HG02610 (cell line): ENCODE measurements around the gene TTLL10.
"Not testable (repeated sequence)": the region's sequence is repeated elsewhere in the genome, so short reads cannot be mapped to it uniquely, and the experiment has no call there.

Experiments
- ATAC-seq: cut with Tn5 transposase; IDR thresholded peaks from one replicate; pipeline ENCODE4 v1.9.1; 2021; ENCODE audit warnings: mild to moderate bottlenecking, moderate library complexity; ENCODE audit not compliant: unreplicated experiment

TTLL10 gene

DNA sequence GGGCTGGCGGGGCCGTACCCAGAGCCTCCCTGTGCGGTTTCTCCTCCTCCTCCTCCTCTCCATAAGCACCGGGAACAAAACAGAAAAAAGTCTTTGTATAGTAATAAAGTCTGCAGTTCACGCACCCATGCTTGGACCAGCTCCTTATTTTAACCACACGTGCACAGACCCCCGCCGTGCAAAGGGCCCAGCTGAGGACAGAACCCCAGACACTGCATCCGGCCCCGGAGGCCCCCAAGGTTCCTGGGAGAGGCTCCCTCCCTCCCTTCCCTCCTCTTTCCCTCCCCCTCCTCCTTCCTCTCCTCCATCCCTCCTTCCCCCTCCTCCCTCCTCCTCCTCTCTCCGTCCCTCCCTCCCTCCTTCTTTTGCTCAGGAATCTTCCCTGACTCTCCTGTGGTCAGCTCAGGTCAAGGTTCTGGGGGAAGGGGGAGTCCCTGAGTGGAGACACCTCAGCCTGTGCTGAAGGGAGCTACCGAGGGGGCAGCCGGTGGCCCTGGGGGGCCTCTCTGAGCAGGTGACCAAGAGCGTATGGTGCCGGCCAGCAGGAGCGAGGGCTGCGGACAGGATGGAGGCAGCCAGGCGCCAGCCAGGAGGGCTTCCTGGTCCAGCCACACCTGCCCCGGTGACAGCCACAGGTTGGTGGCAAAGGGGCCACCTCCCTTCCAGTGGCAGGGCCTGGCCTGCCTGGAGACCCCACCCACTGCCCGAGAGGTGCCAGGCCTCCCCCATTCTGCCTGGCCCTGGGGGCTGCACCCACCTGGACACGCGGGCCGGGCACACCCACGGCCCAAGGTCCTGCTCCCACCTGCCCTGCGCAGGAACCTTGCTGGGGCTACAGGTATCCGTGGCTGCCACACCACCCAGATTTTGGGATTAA lies 3.2 kb upstream of the TTLL10 start:
- ATAC-seq: no peak

- ATAC-seq: no peak
Measured at GRCh38 chr1:1171161-1171545, 2.5 kb upstream of the TTLL10 start.

- ATAC-seq: no peak
Measured at GRCh38 chr1:1171546-1172340, 1.9 kb upstream of the TTLL10 start.

DNA sequence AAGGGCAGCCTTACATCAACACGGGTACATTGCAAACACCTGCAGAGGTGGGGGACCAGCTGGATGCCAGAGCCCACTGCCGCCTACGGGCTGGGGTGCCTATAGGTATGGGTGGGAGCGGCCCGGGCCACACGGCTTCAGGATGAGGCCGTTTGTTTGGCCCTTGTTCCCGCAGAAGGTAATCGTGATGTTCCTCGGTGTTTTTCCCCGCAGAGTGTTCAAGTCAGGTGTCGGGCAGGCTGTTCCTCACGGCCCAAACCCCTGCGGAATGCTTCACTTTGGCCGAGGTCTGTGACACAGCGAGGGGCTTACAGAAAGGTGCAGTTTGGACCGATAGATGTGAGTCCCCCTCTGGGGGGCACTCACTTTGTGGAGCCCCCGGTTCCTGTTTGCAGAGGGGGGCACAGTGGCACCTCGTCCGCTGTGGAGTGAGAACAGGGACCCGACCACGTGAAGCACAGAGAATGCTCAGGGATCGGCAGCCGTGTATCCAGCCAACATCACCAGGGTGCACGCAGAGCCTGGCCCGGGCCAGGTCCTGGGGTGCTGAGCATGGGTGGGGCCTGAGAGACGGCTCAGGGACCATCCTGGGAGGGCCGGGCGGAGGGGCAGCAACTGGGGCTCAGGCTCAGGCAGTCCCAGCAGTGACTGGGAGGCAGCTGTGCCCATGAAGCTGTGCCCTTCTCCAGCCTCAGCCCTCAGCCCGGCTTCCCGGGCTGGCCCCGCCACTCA lies 453 bp upstream of the TTLL10 start:
- no peak for ATAC-seq

GRCh38 chr1:1175221-1176062 lies 1.8 kb downstream of the TTLL10 start:
- no peak for ATAC-seq

- ATAC-seq: not testable (repeated sequence)
Measured at GRCh38 chr1:1176063-1176761, 2.5 kb downstream of the TTLL10 start.

DNA sequence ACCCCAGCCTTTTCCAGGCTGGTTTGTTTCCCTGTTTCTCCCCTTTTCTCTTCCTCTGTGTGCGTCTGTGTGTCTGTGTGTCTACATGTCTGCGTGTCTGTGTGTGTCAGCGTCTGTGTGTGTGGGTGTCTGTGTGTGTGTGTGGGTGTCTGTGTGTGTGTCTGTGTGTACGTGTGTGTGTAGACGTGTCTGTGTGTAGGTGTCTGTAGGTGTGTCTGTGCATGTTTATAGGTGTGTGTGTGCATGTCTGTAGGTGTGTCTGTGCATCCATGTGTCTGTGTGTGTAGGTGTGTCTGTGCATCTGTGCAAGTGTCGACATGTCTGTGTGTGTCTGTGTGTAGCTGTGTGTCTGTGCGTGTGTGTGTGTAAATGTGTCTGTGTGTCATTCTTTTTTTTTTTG lies 3.3 kb downstream of the TTLL10 start:
- no peak for ATAC-seq

DNA sequence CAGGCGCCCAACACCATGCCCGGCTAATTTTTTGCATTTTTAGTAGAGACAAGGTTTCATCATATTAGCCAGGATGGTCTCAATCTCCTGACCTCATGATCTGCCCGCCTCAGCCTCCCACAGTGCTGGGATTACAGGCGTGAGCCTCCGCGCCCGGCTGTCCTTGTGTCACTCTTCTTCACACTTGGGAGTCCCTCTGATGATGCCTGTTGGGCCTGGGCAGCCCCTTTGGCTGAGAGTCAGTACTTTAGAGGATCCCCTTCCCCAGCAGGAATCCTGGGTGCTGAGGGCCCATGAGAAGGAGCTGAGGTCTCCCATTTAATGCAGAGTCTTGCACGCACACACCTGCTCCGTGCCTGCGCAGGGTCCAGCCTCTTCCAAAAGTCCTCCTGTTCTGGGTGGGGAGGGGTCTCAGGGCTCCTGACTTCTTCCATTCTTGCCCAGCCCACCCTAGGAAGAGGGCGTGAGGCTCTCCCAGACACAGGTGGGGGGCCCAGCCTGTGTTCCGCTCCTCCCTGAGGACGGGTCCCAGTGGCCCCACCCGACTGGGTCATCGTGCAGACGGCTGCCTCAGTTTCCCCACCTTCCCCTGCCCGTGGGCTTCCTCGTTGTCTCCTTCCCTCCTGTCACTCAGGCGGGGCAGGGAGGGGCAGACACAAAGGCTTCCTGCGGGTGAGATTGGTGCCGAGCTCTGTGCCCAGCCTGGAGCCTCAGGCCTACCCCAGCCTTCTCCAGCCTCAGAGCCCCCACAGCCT lies 3.9 kb downstream of the TTLL10 start:
- no peak for ATAC-seq

- ATAC-seq: no peak
Measured at GRCh38 chr1:1178794-1179331, 5.2 kb downstream of the TTLL10 start.

GRCh38 chr1:1179346-1179982 lies 5.8 kb downstream of the TTLL10 start:
- ATAC-seq: no peak

DNA sequence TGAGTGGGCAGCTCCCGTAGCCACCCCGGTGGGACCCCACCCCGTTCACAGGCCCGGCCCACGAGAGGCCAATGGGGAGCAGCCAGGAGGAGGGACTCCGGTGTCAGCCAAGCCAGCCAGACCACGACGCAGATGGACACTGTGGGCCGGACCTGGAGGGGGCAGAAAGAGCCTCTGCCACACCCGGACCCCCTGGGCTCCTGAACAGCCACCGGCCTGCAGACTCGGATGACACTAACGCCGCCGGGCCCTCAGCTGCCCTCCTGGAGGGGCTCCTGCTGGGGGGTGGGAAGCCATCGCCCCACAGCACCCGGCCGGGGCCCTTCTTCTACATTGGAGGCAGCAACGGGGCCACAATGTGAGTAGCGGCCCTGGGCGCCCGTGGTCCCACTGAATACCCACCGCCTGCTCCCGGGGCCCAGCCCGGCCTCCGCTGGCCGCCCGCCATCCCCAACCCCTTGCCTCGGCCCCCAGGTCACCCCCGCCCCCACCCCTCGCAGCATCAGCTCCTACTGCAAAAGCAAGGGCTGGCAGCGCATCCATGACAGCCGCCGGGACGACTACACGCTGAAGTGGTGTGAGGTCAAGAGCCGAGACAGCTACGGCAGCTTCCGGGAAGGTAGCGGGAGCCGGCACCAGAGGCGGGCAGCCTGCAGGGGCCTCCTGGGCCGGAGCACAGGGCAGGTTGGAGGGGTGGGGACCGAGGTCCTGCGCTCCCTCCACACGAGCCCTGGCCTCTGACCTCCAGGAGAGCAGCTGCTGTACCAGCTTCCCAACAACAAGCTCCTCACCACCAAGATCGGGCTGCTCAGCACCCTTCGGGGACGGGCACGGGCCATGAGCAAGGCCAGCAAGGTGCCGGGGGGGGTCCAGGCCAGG lies 6.5 kb downstream of the TTLL10 start:
- ATAC-seq: no peak

DNA sequence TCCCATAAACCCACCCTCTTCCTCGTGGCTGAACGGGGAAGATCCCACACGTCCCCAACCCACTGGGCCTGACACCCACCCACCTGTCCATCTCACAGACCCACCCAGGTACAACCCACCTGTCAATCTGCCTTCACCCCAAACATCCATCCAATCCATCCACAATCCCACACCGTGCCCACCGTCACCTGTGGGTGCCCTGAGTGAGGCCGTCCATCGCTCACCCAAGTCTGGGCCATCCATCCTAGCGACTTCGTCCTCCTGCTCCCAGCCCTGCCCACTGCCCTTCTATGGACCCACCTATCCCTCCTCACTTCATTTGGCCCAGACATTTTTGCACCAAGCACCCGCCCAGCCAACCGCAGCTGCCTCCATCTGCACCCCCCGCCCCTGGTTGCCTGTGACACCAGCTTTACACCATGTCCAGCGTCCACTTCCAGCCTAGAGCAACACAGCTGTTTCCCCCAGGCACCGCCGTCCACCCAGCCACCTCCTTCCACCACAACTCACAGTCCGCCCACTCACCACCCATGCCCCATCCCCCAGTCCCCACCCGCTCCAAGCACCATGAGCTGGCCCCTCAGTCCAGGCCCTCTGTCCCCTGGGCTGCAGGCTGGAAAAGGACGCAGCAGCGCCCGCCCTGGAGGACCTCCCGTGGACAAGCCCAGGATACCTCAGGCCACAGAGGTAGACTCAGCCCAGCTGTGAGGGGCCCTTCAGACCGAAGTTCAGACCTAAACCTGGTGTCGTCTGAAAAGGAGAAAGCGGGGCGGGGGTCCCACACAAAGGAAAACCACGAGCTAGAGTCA lies 7.7 kb downstream of the TTLL10 start:
- no peak for ATAC-seq

DNA sequence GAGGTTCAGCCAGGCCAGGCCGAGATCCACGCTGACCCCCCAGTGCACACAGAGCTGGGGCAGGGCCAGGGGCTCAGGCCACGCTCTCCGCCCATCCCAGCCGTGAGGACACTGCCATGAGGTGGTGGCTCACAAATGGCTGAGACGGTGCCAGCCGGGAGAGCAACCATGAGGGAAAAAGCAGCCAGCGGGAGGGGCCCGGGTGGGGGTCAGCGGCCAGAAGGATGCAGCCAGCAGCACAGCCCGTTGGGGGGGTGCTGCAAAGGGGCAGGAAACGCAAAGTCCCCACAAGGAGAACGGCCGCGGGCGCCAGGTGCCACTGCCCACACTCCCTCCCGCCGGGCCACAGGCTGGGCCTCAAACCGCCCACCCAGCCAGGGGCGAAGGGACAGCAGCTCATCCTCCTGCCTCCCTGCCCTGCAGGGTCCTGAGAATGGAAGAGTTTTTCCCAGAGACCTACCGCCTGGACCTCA lies 8.3 kb downstream of the TTLL10 start:
- ATAC-seq: no peak

- ATAC-seq: no peak
Measured at GRCh38 chr1:1182491-1183220, 9.0 kb downstream of the TTLL10 start.

DNA sequence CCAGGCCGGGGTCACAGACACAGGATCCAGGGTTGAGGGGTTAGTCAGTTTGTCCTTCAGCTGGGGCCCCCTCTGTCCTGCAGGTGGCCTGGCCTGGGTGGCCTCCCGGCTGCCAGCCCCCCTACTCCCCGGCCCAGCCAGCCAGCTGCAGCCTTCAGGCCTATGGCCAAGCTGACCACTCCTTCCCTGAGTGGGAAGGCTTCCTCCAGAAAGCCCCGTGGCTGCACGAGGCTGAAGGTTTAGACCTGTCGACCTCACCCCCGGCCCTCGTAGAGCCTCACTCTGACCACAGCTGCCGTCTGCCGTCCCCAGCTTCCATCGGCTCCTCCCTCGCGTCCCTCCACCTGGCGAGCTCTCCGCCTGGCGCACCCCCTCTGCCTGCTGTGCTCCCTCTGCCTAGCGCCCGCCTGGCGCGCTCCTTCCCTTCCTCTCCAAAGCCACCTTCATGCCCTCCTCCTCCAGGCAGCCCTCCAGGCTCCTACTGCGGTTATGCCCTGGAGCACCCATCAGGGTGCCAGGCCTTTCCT lies 9.6 kb downstream of the TTLL10 start:
- no peak for ATAC-seq
